HEK293 (cell line): ENCODE measurements around the gene ATP5F1B.

Source experiments
- CTCF ChIA-PET: fragments of 350-600 bp; formaldehyde crosslinking; extraction: SDS; loops from one replicate; lab custom pipeline; 2021; ENCODE audit warnings: antibody characterized with exemption; lab: Yijun Ruan, JAX
- POLR2A ChIA-PET: fragments of 300-600 bp; formaldehyde crosslinking; extraction: SDS; loops from one replicate; lab custom pipeline; 2020; ENCODE audit warnings: antibody characterized with exemption, inconsistent platforms; lab: Yijun Ruan, JAX
- H3K27ac ChIP-seq: fragments of 200-500 bp; sonication (Bioruptor generic); 2 replicates; pipeline ENCODE4 v1.5.1; 2014; ENCODE audit warnings: low read depth, low read length, control low read depth, inconsistent platforms; ENCODE audit errors: extremely low read depth
- H3K36me3 ChIP-seq, 2 experiments: fragments of 200-500 bp in 1 of 2; sonication (Bioruptor generic) in 1 of 2; 1 replicate in 1 of 2; 2 replicates in 1 of 2; pipeline ENCODE4 v1.5.1; 2014 to 2017; ENCODE audit warnings: inconsistent platforms in 2 of 2, low read length in 2 of 2; ENCODE audit not compliant: control insufficient read depth in 2 of 2, insufficient read depth in 1 of 2
- H3K4me1 ChIP-seq: fragments of 200-500 bp; sonication (Bioruptor generic); 2 replicates; pipeline ENCODE4 v1.5.1; 2014; ENCODE audit warnings: mild to moderate bottlenecking, low read length, inconsistent platforms; ENCODE audit not compliant: control insufficient read depth, insufficient read depth
- H3K4me3 ChIP-seq: 2 replicates; pipeline ENCODE4 v1.5.1; 2011; ENCODE audit warnings: low read depth, mild to moderate bottlenecking, control low read depth, low read length, moderate library complexity
- H3K9me3 ChIP-seq: fragments of 200-500 bp; sonication (Bioruptor generic); 2 replicates; pipeline ENCODE4 v1.5.1; 2014; ENCODE audit warnings: low read depth, low read length, inconsistent platforms; ENCODE audit not compliant: control insufficient read depth, insufficient read depth
- EGR2 ChIP-seq: fragments of 450-650 bp; formaldehyde crosslinking; IDR thresholded peaks from 2 replicates; pipeline ENCODE4 v1.5.1; 2016; ENCODE audit warnings: low read depth, missing biosample characterization, missing genetic modification characterization
- FEZF1 ChIP-seq: fragments of 450-650 bp; formaldehyde crosslinking; IDR thresholded peaks from 2 replicates; pipeline ENCODE4 v1.5.1; 2016; ENCODE audit warnings: missing biosample characterization, missing genetic modification characterization
- GLI4 ChIP-seq: fragments of 450-650 bp; formaldehyde crosslinking; IDR thresholded peaks from 2 replicates; pipeline ENCODE4 v1.5.1; 2016; ENCODE audit warnings: missing biosample characterization, missing genetic modification characterization
- GLIS1 ChIP-seq: fragments of 450-650 bp; formaldehyde crosslinking; IDR thresholded peaks from 2 replicates; pipeline ENCODE4 v1.5.1; 2016; ENCODE audit warnings: missing biosample characterization, missing genetic modification characterization
- GLIS2 ChIP-seq: fragments of 450-650 bp; formaldehyde crosslinking; IDR thresholded peaks from 2 replicates; pipeline ENCODE4 v1.5.1; 2016; ENCODE audit warnings: missing biosample characterization, missing genetic modification characterization
- MZF1 ChIP-seq: fragments of 450-650 bp; formaldehyde crosslinking; IDR thresholded peaks from 2 replicates; pipeline ENCODE4 v1.5.1; 2017; ENCODE audit warnings: missing biosample characterization, missing genetic modification characterization, borderline replicate concordance
- ZBTB20 ChIP-seq: fragments of 450-650 bp; formaldehyde crosslinking; IDR thresholded peaks from 2 replicates; pipeline ENCODE4 v1.5.1; 2016; ENCODE audit warnings: missing biosample characterization, missing genetic modification characterization
- ZBTB8A ChIP-seq: fragments of 450-650 bp; formaldehyde crosslinking; IDR thresholded peaks from 2 replicates; pipeline ENCODE4 v1.5.1; 2016; ENCODE audit warnings: missing biosample characterization, missing genetic modification characterization
- ZNF121 ChIP-seq: fragments of 450-650 bp; formaldehyde crosslinking; IDR thresholded peaks from 2 replicates; pipeline ENCODE4 v1.5.1; 2016; ENCODE audit warnings: missing biosample characterization, missing genetic modification characterization
- ZNF140 ChIP-seq: fragments of 450-650 bp; formaldehyde crosslinking; IDR thresholded peaks from 2 replicates; pipeline ENCODE4 v1.5.1; 2016; ENCODE audit warnings: missing biosample characterization, missing genetic modification characterization
- ZNF2 ChIP-seq: fragments of 450-650 bp; formaldehyde crosslinking; IDR thresholded peaks from 2 replicates; pipeline ENCODE4 v1.5.1; 2016; ENCODE audit warnings: missing biosample characterization, missing genetic modification characterization
- ZNF223 ChIP-seq: fragments of 450-650 bp; formaldehyde crosslinking; IDR thresholded peaks from 2 replicates; pipeline ENCODE4 v1.5.1; 2016; ENCODE audit warnings: missing biosample characterization, missing genetic modification characterization
- ZNF23 ChIP-seq: fragments of 450-650 bp; formaldehyde crosslinking; IDR thresholded peaks from 2 replicates; pipeline ENCODE4 v1.5.1; 2016; ENCODE audit warnings: missing biosample characterization, missing genetic modification characterization, borderline replicate concordance
- ZNF292 ChIP-seq: fragments of 450-650 bp; formaldehyde crosslinking; IDR thresholded peaks from 2 replicates; pipeline ENCODE4 v1.5.1; 2016; ENCODE audit warnings: low read depth, missing biosample characterization, missing genetic modification characterization, borderline replicate concordance
- ZNF404 ChIP-seq: fragments of 450-650 bp; formaldehyde crosslinking; IDR thresholded peaks from 2 replicates; pipeline ENCODE4 v1.5.1; 2017; ENCODE audit warnings: missing biosample characterization, missing genetic modification characterization
- ZNF426 ChIP-seq: fragments of 450-650 bp; formaldehyde crosslinking; IDR thresholded peaks from 2 replicates; pipeline ENCODE4 v1.5.1; 2017; ENCODE audit warnings: missing biosample characterization, missing genetic modification characterization, mild to moderate bottlenecking, inconsistent platforms, moderate library complexity
- ZNF48 ChIP-seq: fragments of 450-650 bp; formaldehyde crosslinking; IDR thresholded peaks from 2 replicates; pipeline ENCODE4 v1.5.1; 2016; ENCODE audit warnings: missing biosample characterization, missing genetic modification characterization
- ZNF600 ChIP-seq: fragments of 450-650 bp; formaldehyde crosslinking; IDR thresholded peaks from 2 replicates; pipeline ENCODE4 v1.5.1; 2016; ENCODE audit warnings: missing biosample characterization, missing genetic modification characterization
- ZNF660 ChIP-seq: fragments of 450-650 bp; IDR thresholded peaks from 2 replicates; pipeline ENCODE4 v1.5.1; 2018; ENCODE audit warnings: missing biosample characterization, mild to moderate bottlenecking, missing genetic modification characterization
- ZNF768 ChIP-seq: fragments of 450-650 bp; formaldehyde crosslinking; IDR thresholded peaks from 2 replicates; pipeline ENCODE4 v1.5.1; 2018; ENCODE audit warnings: missing biosample characterization, mild to moderate bottlenecking, missing genetic modification characterization
- TF ChIP-seq, protein P1 (sequence below): fragments of 450-650 bp; formaldehyde crosslinking; IDR thresholded peaks from 2 replicates; pipeline ENCODE4 v1.5.1; 2017; ENCODE audit warnings: missing biosample characterization, missing genetic modification characterization
- TF ChIP-seq, protein P2 (sequence below): fragments of 450-650 bp; formaldehyde crosslinking; IDR thresholded peaks from 2 replicates; pipeline ENCODE4 v1.5.1; 2017; ENCODE audit warnings: missing biosample characterization, missing genetic modification characterization
- TF ChIP-seq, protein P3 (sequence below): IDR thresholded peaks from 2 replicates; pipeline ENCODE4 v1.6.1; 2011; ENCODE audit warnings: mild to moderate bottlenecking, low read depth, low read length, borderline replicate concordance
- TF ChIP-seq, protein P4 (sequence below): fragments of 450-650 bp; formaldehyde crosslinking; IDR thresholded peaks from 2 replicates; pipeline ENCODE4 v1.5.1; 2016; ENCODE audit warnings: missing biosample characterization, missing genetic modification characterization
- TF ChIP-seq, protein P5 (sequence below): fragments of 450-650 bp; formaldehyde crosslinking; IDR thresholded peaks from 2 replicates; pipeline ENCODE4 v1.5.1; 2016; ENCODE audit warnings: missing biosample characterization, missing genetic modification characterization
- TF ChIP-seq, protein P6 (sequence below): fragments of 450-650 bp; formaldehyde crosslinking; IDR thresholded peaks from 2 replicates; pipeline ENCODE4 v1.5.1; 2017; ENCODE audit warnings: missing biosample characterization, missing genetic modification characterization

Gene ATP5F1B

DNA sequence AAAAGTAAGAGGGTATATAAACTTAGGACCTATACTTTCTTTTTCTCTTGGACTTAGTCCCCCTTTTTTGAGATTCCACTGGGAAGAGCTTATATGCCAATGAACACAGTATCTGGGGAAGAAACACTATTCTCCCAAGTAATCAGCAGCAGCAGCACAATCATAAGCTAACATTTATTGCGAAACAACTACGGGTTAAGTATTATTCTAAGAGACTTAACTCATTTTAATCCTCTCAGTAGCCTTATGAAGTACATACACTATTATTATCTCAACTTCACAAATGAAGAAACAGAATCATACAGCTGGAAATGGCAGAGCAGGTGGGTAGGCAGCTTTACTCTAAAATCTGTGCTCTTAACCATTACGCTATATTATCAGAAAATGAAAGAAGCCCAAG lies 43.5 kb downstream of the ATP5F1B start:
- POLR2A ChIA-PET = interaction anchor here (1.3 to 2.7 kb wide), 2 partner anchors 34 to 123 kb away, joined by 3 to 12 read pairs; partner anchors contain the start of gene NACA
- TF ChIP-seq GLI4 (tag by site-specific recombination) (no peak), ZNF426 (tag by site-specific recombination) (no peak), ZNF404 (tag by site-specific recombination) (no peak), ZBTB20 (tag by site-specific recombination) (no peak), MZF1 (tag by site-specific recombination) (no peak), ZBTB8A (tag by site-specific recombination) (no peak), ZNF140 (tag by site-specific recombination) (no peak), ZNF223 (tag by site-specific recombination) (no peak), ZNF121 (no peak), ZNF292 (tag by site-specific recombination) (no peak), ZNF660 (tag by site-specific recombination) (no peak), ZNF23 (tag by site-specific recombination) (no peak), FEZF1 (tag by site-specific recombination) (no peak), EGR2 (no peak)
- TF ChIP-seq, protein P1, sequence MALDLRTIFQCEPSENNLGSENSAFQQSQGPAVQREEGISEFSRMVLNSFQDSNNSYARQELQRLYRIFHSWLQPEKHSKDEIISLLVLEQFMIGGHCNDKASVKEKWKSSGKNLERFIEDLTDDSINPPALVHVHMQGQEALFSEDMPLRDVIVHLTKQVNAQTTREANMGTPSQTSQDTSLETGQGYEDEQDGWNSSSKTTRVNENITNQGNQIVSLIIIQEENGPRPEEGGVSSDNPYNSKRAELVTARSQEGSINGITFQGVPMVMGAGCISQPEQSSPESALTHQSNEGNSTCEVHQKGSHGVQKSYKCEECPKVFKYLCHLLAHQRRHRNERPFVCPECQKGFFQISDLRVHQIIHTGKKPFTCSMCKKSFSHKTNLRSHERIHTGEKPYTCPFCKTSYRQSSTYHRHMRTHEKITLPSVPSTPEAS (tag by site-specific recombination) = no peak
- TF ChIP-seq, protein P2, sequence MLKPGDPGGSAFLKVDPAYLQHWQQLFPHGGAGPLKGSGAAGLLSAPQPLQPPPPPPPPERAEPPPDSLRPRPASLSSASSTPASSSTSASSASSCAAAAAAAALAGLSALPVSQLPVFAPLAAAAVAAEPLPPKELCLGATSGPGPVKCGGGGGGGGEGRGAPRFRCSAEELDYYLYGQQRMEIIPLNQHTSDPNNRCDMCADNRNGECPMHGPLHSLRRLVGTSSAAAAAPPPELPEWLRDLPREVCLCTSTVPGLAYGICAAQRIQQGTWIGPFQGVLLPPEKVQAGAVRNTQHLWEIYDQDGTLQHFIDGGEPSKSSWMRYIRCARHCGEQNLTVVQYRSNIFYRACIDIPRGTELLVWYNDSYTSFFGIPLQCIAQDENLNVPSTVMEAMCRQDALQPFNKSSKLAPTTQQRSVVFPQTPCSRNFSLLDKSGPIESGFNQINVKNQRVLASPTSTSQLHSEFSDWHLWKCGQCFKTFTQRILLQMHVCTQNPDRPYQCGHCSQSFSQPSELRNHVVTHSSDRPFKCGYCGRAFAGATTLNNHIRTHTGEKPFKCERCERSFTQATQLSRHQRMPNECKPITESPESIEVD (tag by site-specific recombination) = no peak
- TF ChIP-seq, all 188 proteins: peak for 0
- H3K4me3 ChIP-seq = no peak overlapping the region
- CTCF ChIA-PET = interaction anchor here (0.6 to 4.8 kb wide), 10 partner anchors 8 to 100 kb away, joined by 3 to 51 read pairs (median 5); no protein-coding TSS in a partner anchor
- H3K4me1 ChIP-seq = no peaks in the 10 kb centered on the region
- H3K27ac ChIP-seq = no peak overlapping the region
- no peaks in the 10 kb centered on the region for H3K9me3 ChIP-seq
- H3K36me3 ChIP-seq = peaks cover 83 to 99% of the 10 kb centered on the region in 2 experiments

DNA sequence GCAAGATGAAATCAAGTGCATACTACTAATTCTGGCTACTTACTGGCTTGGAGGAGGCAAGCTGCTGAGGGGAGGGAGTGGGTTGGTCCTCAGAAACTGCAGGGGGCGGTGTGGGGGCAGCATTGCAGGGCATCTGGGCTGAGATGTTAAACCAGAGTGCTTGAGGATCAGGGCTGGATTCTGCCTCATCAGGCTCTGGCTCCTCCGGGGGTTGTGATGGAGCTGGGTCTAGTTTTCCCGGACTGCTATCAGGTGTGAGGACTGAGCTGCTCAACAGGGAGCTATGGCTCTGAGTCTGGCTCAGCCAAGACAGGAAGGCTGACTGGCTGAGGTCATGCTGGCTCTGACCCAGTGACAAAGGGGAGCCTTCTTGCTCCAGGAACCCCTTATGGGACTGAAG lies 44.3 kb downstream of the ATP5F1B start:
- H3K36me3 ChIP-seq = peaks cover 78 to 98% of the 10 kb centered on the region in 2 experiments
- H3K27ac ChIP-seq = no peak overlapping the region
- H3K4me3 ChIP-seq = no peak overlapping the region
- ChIA-PET CTCF (interaction anchor here (0.5 to 4.8 kb wide), 10 partner anchors 8 to 87 kb away, joined by 3 to 51 read pairs (median 5); no protein-coding TSS in a partner anchor), POLR2A (interaction anchor here (2.7 kb wide), 1 partner anchor 35 kb away, joined by 12 read pairs; no protein-coding TSS in a partner anchor)
- no peaks in the 10 kb centered on the region for H3K9me3 ChIP-seq
- H3K4me1 ChIP-seq = no peaks in the 10 kb centered on the region
- peak; percentile 72; the same call in 1 of the 2 replicates for TF ChIP-seq ZNF2 (tag by site-specific recombination)
- TF ChIP-seq ZNF768 = no peak
- peak; percentile 70; the same call in 1 of the 2 replicates for TF ChIP-seq ZNF600
- TF ChIP-seq GLIS1 = 0 out of 2 replicates have a peak, but pooled peaks have one; percentile 37
- TF ChIP-seq EGR2 = peak; percentile 47; the same call in 1 of the 2 replicates
- TF ChIP-seq, protein P3, sequence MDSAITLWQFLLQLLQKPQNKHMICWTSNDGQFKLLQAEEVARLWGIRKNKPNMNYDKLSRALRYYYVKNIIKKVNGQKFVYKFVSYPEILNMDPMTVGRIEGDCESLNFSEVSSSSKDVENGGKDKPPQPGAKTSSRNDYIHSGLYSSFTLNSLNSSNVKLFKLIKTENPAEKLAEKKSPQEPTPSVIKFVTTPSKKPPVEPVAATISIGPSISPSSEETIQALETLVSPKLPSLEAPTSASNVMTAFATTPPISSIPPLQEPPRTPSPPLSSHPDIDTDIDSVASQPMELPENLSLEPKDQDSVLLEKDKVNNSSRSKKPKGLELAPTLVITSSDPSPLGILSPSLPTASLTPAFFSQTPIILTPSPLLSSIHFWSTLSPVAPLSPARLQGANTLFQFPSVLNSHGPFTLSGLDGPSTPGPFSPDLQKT = no peak
- TF ChIP-seq, protein P4, sequence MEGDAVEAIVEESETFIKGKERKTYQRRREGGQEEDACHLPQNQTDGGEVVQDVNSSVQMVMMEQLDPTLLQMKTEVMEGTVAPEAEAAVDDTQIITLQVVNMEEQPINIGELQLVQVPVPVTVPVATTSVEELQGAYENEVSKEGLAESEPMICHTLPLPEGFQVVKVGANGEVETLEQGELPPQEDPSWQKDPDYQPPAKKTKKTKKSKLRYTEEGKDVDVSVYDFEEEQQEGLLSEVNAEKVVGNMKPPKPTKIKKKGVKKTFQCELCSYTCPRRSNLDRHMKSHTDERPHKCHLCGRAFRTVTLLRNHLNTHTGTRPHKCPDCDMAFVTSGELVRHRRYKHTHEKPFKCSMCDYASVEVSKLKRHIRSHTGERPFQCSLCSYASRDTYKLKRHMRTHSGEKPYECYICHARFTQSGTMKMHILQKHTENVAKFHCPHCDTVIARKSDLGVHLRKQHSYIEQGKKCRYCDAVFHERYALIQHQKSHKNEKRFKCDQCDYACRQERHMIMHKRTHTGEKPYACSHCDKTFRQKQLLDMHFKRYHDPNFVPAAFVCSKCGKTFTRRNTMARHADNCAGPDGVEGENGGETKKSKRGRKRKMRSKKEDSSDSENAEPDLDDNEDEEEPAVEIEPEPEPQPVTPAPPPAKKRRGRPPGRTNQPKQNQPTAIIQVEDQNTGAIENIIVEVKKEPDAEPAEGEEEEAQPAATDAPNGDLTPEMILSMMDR (tag by site-specific recombination) = 0 out of 2 replicates have a peak, but pooled peaks have one; percentile 21
- TF ChIP-seq ZNF48 (tag by site-specific recombination) = no peak
- TF ChIP-seq, protein P5, sequence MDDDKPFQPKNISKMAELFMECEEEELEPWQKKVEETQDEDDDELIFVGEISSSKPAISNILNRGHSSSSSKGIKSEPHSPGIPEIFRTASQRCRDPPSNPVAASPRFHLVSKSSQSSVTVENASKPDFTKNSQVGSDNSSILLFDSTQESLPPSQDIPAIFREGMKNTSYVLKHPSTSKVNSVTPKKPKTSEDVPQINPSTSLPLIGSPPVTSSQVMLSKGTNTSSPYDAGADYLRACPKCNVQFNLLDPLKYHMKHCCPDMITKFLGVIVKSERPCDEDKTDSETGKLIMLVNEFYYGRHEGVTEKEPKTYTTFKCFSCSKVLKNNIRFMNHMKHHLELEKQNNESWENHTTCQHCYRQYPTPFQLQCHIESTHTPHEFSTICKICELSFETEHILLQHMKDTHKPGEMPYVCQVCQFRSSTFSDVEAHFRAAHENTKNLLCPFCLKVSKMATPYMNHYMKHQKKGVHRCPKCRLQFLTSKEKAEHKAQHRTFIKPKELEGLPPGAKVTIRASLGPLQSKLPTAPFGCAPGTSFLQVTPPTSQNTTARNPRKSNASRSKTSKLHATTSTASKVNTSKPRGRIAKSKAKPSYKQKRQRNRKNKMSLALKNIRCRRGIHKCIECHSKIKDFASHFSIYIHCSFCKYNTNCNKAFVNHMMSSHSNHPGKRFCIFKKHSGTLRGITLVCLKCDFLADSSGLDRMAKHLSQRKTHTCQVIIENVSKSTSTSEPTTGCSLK = no peak
- TF ChIP-seq, protein P6, sequence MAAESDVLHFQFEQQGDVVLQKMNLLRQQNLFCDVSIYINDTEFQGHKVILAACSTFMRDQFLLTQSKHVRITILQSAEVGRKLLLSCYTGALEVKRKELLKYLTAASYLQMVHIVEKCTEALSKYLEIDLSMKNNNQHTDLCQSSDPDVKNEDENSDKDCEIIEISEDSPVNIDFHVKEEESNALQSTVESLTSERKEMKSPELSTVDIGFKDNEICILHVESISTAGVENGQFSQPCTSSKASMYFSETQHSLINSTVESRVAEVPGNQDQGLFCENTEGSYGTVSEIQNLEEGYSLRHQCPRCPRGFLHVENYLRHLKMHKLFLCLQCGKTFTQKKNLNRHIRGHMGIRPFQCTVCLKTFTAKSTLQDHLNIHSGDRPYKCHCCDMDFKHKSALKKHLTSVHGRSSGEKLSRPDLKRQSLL = 0 out of 2 replicates have a peak, but pooled peaks have one; percentile 26
- no peak for TF ChIP-seq GLIS2 (tag by site-specific recombination)
